Measurements from ENCODE around the gene OOSP1.
"Not testable (repeated sequence)": the region's sequence is repeated elsewhere in the genome, so short reads cannot be mapped to it uniquely, and the experiment has no call there.

Gene OOSP1

GRCh38 chr11:59938132-59938531 is at the start of gene OOSP1:
Gene OOSP1 (plus strand): TSS chr11:59938432. CDS start chr11:59938455, 23 bp downstream.
- no peak for DNase-seq

GRCh38 chr11:59891781-59892181 is 46.5 kb upstream of the OOSP1 start:
- DNase-seq: peak; percentile 57 to 69

- DNase-seq: no peak
Measured at GRCh38 chr11:59894616-59895015, 43.6 kb upstream of the OOSP1 start.

GRCh38 chr11:59898046-59898445 is 40.2 kb upstream of the OOSP1 start:
- DNase-seq: no peak

- no peak for DNase-seq
Measured at GRCh38 chr11:59898650-59899049, 39.6 kb upstream of the OOSP1 start.

- DNase-seq: peak in 1 of 2 experiments; percentile 5
Measured at GRCh38 chr11:59899532-59899931, 38.7 kb upstream of the OOSP1 start.

- DNase-seq: peak; percentile 18 to 36
Measured at GRCh38 chr11:59900366-59901126, 37.7 kb upstream of the OOSP1 start.

GRCh38 chr11:59901306-59901705 is 36.9 kb upstream of the OOSP1 start:
- no peak for DNase-seq

- not testable (repeated sequence) for DNase-seq
Measured at GRCh38 chr11:59903569-59903968, 34.7 kb upstream of the OOSP1 start.

- DNase-seq: no peak
Measured at GRCh38 chr11:59918480-59918879, 19.8 kb upstream of the OOSP1 start.

- peak; percentile 18 to 60 for DNase-seq
Measured at GRCh38 chr11:59918987-59919589, 19.1 kb upstream of the OOSP1 start.

- DNase-seq: no peak
Measured at GRCh38 chr11:59923813-59924212, 14.4 kb upstream of the OOSP1 start.

- DNase-seq: no peak
Measured at GRCh38 chr11:59931688-59932087, 6.5 kb upstream of the OOSP1 start.

GRCh38 chr11:59938718-59939117 is 486 bp downstream of the OOSP1 start:
- DNase-seq: no peak

GRCh38 chr11:59939482-59939881 is 1.2 kb downstream of the OOSP1 start:
- no peak for DNase-seq

- no peak for DNase-seq
Measured at GRCh38 chr11:59941091-59941490, 2.9 kb downstream of the OOSP1 start.

GRCh38 chr11:59943997-59944714 is 5.9 kb downstream of the OOSP1 start:
- DNase-seq: no peak

GRCh38 chr11:59944720-59945119 is 6.5 kb downstream of the OOSP1 start:
- DNase-seq: no peak

GRCh38 chr11:59953463-59954218 is 15.4 kb downstream of the OOSP1 start:
- DNase-seq: no peak

- DNase-seq: no peak
Measured at GRCh38 chr11:59954219-59954847, 16.1 kb downstream of the OOSP1 start.

GRCh38 chr11:59957094-59957493 is 18.9 kb downstream of the OOSP1 start:
- DNase-seq: no peak

- DNase-seq: no peak
Measured at GRCh38 chr11:59960502-59961381, 22.5 kb downstream of the OOSP1 start.
